SK-N-SH (cell line): ENCODE data around the gene EIPR1. TPM values are rescaled to one million over a fixed set of nuclear protein-coding genes. Genes with fewer than 3 reads are reported as not detected.

Experiments
- CTCF ChIA-PET: fragments of 300-600, 350-600 bp; formaldehyde crosslinking; extraction: SDS; loops from one replicate; lab custom pipeline; 2021; lab: Yijun Ruan, JAX
- POLR2A ChIA-PET: fragments of 350-600 bp; sonication (Branson Sonifier 250); formaldehyde crosslinking; extraction: SDS; loops from one replicate; lab custom pipeline; 2020; ENCODE audit warnings: antibody characterized with exemption, inconsistent platforms; lab: Yijun Ruan, JAX
- DNase-seq: peaks from one replicate; pipeline ENCODE4 v3.0.0; 2012
- H2AFZ ChIP-seq: fragments of 200-600 bp; sonication (generic); 2 replicates; pipeline ENCODE4 v1.8.1; 2016; ENCODE audit warnings: antibody characterized with exemption, mild to moderate bottlenecking, low read depth
- H3F3A ChIP-seq: fragments of 200-600 bp; sonication (generic); replicated peaks from 2 replicates; pipeline ENCODE3; 2016; ENCODE audit warnings: antibody characterized with exemption, mild to moderate bottlenecking; ENCODE audit not compliant: insufficient read depth
- H3K27ac ChIP-seq, 2 experiments: fragments of 200-500 bp in 1 of 2; fragments of 200-600 bp in 1 of 2; sonication (Bioruptor generic) in 1 of 2; sonication (generic), shearing (Covaris generic) in 1 of 2; 2 replicates each; pipeline versions ENCODE4 v1.5.1 to v1.6.1; 2014 to 2016; ENCODE audit warnings: low read depth in 2 of 2, inconsistent platforms in 1 of 2, low read length in 1 of 2, mild to moderate bottlenecking in 1 of 2, mixed read lengths in 1 of 2
- H3K27me3 ChIP-seq: fragments of 200-600 bp; sonication (generic), shearing (Covaris generic); 2 replicates; pipeline ENCODE4 v1.6.1; 2016; ENCODE audit warnings: mixed run types; ENCODE audit not compliant: insufficient read depth
- H3K36me3 ChIP-seq, 2 experiments: fragments of 200-500 bp in 1 of 2; fragments of 200-600 bp in 1 of 2; sonication (Bioruptor generic) in 1 of 2; sonication (generic) in 1 of 2; replicated peaks in 1 of 2; 2 replicates each; pipeline versions ENCODE3 to v1.5.1; 2014 to 2016; ENCODE audit warnings: low read length in 1 of 2, mild to moderate bottlenecking in 1 of 2; ENCODE audit not compliant: insufficient read depth in 2 of 2, control insufficient read depth in 1 of 2
- H3K4me1 ChIP-seq, 2 experiments: fragments of 200-500 bp in 1 of 2; fragments of 200-600 bp in 1 of 2; sonication (Bioruptor generic) in 1 of 2; sonication (generic), shearing (Covaris generic) in 1 of 2; 2 replicates each; pipeline versions ENCODE4 v1.5.1 to v1.6.1; 2014 to 2016; ENCODE audit warnings: low read depth in 1 of 2, low read length in 1 of 2, mixed run types in 1 of 2; ENCODE audit not compliant: insufficient read depth in 2 of 2, control insufficient read depth in 1 of 2
- H3K4me2 ChIP-seq: fragments of 200-600 bp; sonication (generic), shearing (Covaris generic); 2 replicates; pipeline ENCODE4 v1.6.1; 2017; ENCODE audit warnings: mixed run types
- H3K4me3 ChIP-seq, 2 experiments: fragments of 200-500 bp in 1 of 2; fragments of 200-600 bp in 1 of 2; sonication (Bioruptor generic) in 1 of 2; sonication (generic), shearing (Covaris generic) in 1 of 2; 2 replicates each; pipeline versions ENCODE4 v1.5.1 to v1.8.1; 2014 to 2016; ENCODE audit warnings: low read depth in 2 of 2, inconsistent platforms in 1 of 2, low read length in 1 of 2, mild to moderate bottlenecking in 1 of 2, mixed read lengths in 1 of 2, moderate library complexity in 1 of 2
- H3K79me2 ChIP-seq: fragments of 200-600 bp; sonication (generic); 2 replicates; pipeline ENCODE4 v1.8.1; 2017; ENCODE audit warnings: mild to moderate bottlenecking; ENCODE audit not compliant: insufficient read depth
- H3K9ac ChIP-seq: fragments of 200-600 bp; sonication (generic); 2 replicates; pipeline ENCODE4 v1.6.1; 2017; ENCODE audit warnings: mixed run types
- H3K9me2 ChIP-seq: fragments of 200-600 bp; sonication (generic); 2 replicates; pipeline ENCODE4 v1.6.1; 2017; ENCODE audit warnings: mixed run types
- H3K9me3 ChIP-seq: fragments of 200-600 bp; sonication (generic); 2 replicates; pipeline ENCODE4 v1.6.1; 2017; ENCODE audit warnings: mixed run types, mild to moderate bottlenecking, moderate library complexity
- H4K20me1 ChIP-seq: fragments of 200-600 bp; sonication (generic); 2 replicates; pipeline ENCODE4 v1.6.1; 2017; ENCODE audit warnings: mild to moderate bottlenecking, mixed run types; ENCODE audit not compliant: insufficient read depth
- CTCF ChIP-seq: fragments of 200-600 bp; sonication (generic); IDR thresholded peaks from 2 replicates; pipeline ENCODE4 v1.6.1; 2017; ENCODE audit warnings: antibody characterized with exemption, mild to moderate bottlenecking, moderate library complexity
- MEF2A ChIP-seq: IDR thresholded peaks from 2 replicates; pipeline ENCODE4 v1.4.0; 2012; ENCODE audit warnings: low read depth, borderline replicate concordance
- NFIC ChIP-seq: IDR thresholded peaks from 2 replicates; pipeline ENCODE4 v1.4.0; 2012; ENCODE audit warnings: borderline replicate concordance
- NRF1 ChIP-seq: IDR thresholded peaks from 2 replicates; pipeline ENCODE4 v1.6.1; 2012; ENCODE audit warnings: low read depth, mild to moderate bottlenecking, low read length
- POLR2AphosphoS5 ChIP-seq: IDR thresholded peaks from 2 replicates; pipeline ENCODE4 v1.6.1; 2012; ENCODE audit warnings: low read depth, low read length
- REST ChIP-seq: IDR thresholded peaks from 2 replicates; pipeline ENCODE4 v1.6.1; 2012; ENCODE audit warnings: mild to moderate bottlenecking, low read depth, low read length, moderate library complexity
- RFX5 ChIP-seq: IDR thresholded peaks from 2 replicates; pipeline ENCODE4 v1.6.1; 2012; ENCODE audit warnings: mild to moderate bottlenecking, improper control_type of control experiment, low read length
- SMC3 ChIP-seq: IDR thresholded peaks from 2 replicates; pipeline ENCODE4 v1.6.1; 2012; ENCODE audit warnings: low read depth, low read length, improper control_type of control experiment
- TEAD4 ChIP-seq: IDR thresholded peaks from 2 replicates; pipeline ENCODE4 v1.4.0; 2012; ENCODE audit warnings: mild to moderate bottlenecking, borderline replicate concordance; ENCODE audit not compliant: insufficient read depth
- USF2 ChIP-seq: fragments of 150-350 bp; IDR thresholded peaks from 2 replicates; pipeline ENCODE4 v1.6.1; 2017; ENCODE audit warnings: antibody characterized with exemption, low read length, low read depth, borderline replicate concordance
- WGBS: methylation state at CpG from one replicate; pipeline ENCODE4 v1.1.6; 2017; ENCODE audit warnings: low lambda C conversion rate; 5-methylcytosine and 5-hydroxymethylcytosine counted together
- polyA plus RNA-seq, 3 experiments: library from polyadenylated mRNA; depleted of rRNA; stranded (reverse); fragments of >200 nt; gene quantifications; 2 replicates each; pipeline ENCODE4 v1.2.3, GENCODE V29; 2012

Gene EIPR1
- polyA plus RNA-seq, 1 of the 3 experiments (the other 2 are of a cell fraction) = 85.9 TPM

GRCh38 chr2:3139906-3140305, 237.7 kb downstream of the EIPR1 start:
- TF ChIP-seq POLR2AphosphoS5 (no peak), CTCF (no peak), USF2 (no peak), TEAD4 (no peak), NRF1 (no peak), NFIC (no peak), RFX5 (no peak), REST (no peak), MEF2A (no peak), SMC3 (no peak)
- TF ChIP-seq, all 33 proteins: peak for 0
- no peaks in the 10 kb centered on the region for H3K9me2 ChIP-seq
- no peak overlapping the region for H2AFZ ChIP-seq
- H3K4me3 ChIP-seq = no peak overlapping the region
- DNase-seq = no peak
- no peaks in the 10 kb centered on the region for H3K27me3 ChIP-seq
- no peaks in the 10 kb centered on the region for H3K36me3 ChIP-seq
- 55% methylated on average over 7 of the region's 7 CpGs for WGBS
- no peak overlapping the region for H3K9ac ChIP-seq
- ChIA-PET POLR2A (no interaction called here), CTCF (interaction anchor here (1.1 to 1.4 kb wide), 3 partner anchors 12 to 39 kb away, joined by 3 to 4 read pairs (median 3); no protein-coding TSS in a partner anchor)
- no peaks in the 10 kb centered on the region for H3K9me3 ChIP-seq
- no peaks in the 10 kb centered on the region for H4K20me1 ChIP-seq
- no peaks in the 10 kb centered on the region for H3K79me2 ChIP-seq
- no peak overlapping the region for H3K4me2 ChIP-seq
- H3F3A ChIP-seq = no peaks in the 10 kb centered on the region
- no peaks in the 10 kb centered on the region; a peak in 1 of 4 replicates for H3K4me1 ChIP-seq
- H3K27ac ChIP-seq = no peak overlapping the region

Other genes starting within 250 kb of the EIPR1 start
- 59.5 and 83.3 TPM in 2 replicates for gene TRAPPC12, start 1.9 kb upstream of the EIPR1 start, polyA plus RNA-seq (2012; rRNA removed)
- gene ADI1, start 141.7 kb upstream of the EIPR1 start, polyA plus RNA-seq (2012; rRNA removed) = 49.4 and 67.2 TPM in 2 replicates
- 34.4 and 35.3 TPM in 2 replicates for gene RNASEH1, start 180.5 kb upstream of the EIPR1 start, polyA plus RNA-seq (2012; rRNA removed)
- gene RPS7, start 197.4 kb upstream of the EIPR1 start, polyA plus RNA-seq (2012; rRNA removed) = 2,166 and 2,477 TPM in 2 replicates
- gene COLEC11, start 217.3 kb upstream of the EIPR1 start, polyA plus RNA-seq (2012; rRNA removed) = 8.7 and 15.2 TPM in 2 replicates